Gastrocnemius medialis (tissue), 4 donors: ENCODE results near the gene PTPN23.

ENCODE experiments used
- CTCF ChIP-seq, 5 experiments: fragments of 450-650 bp in 3 of 5; fragments of 200-600 bp in 2 of 5; sonication (generic) in 2 of 5; IDR thresholded peaks in 4 of 5; conservative IDR thresholded peaks in 1 of 5; 1 replicate in 4 of 5; 2 replicates in 1 of 5; pipeline ENCODE4 v1.5.1; 2016 to 2019; ENCODE audit warnings: antibody characterized with exemption in 5 of 5, mild to moderate bottlenecking in 3 of 5, moderate library complexity in 3 of 5
- POLR2A ChIP-seq, 2 donors: fragments of 450-650 bp; IDR thresholded peaks; one replicate each; pipeline ENCODE4 v1.6.1; 2017; ENCODE audit warnings: antibody characterized with exemption in 2 of 2, mild to moderate bottlenecking in 2 of 2, moderate library complexity in 2 of 2

GRCh38 chr3:47420511-47421484 is 40.0 kb downstream of the PTPN23 start:
- TF ChIP-seq CTCF (IDR thresholded peaks at IDR 0.05 in 4 of 5, conservative IDR thresholded peaks at IDR 0.05 in 1 of 5) (peak; percentile 86 to 94 (median 91)), POLR2A (IDR thresholded peaks at IDR 0.05) (no peak)
